ENCODE results near the gene EIF4H.

- TF ChIP-seq, protein P1, sequence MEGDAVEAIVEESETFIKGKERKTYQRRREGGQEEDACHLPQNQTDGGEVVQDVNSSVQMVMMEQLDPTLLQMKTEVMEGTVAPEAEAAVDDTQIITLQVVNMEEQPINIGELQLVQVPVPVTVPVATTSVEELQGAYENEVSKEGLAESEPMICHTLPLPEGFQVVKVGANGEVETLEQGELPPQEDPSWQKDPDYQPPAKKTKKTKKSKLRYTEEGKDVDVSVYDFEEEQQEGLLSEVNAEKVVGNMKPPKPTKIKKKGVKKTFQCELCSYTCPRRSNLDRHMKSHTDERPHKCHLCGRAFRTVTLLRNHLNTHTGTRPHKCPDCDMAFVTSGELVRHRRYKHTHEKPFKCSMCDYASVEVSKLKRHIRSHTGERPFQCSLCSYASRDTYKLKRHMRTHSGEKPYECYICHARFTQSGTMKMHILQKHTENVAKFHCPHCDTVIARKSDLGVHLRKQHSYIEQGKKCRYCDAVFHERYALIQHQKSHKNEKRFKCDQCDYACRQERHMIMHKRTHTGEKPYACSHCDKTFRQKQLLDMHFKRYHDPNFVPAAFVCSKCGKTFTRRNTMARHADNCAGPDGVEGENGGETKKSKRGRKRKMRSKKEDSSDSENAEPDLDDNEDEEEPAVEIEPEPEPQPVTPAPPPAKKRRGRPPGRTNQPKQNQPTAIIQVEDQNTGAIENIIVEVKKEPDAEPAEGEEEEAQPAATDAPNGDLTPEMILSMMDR (IDR thresholded peaks at IDR 0.05), result no peak
- TF ChIP-seq EZH2 (IDR thresholded peaks at IDR 0.05; ENCODE audit: borderline replicate concordance, insufficient read depth, low read depth, low read length, poor library complexity, severe bottlenecking), result no peak
These were observed 25.6 kb downstream of the EIF4H start for GRCh38 chr7:74199551-74200355.

Data from B cell (primary cell).